ENCODE measurements around the gene LRRIQ4. TPM values are rescaled to one million over a fixed set of nuclear protein-coding genes. Genes with fewer than 3 reads are reported as not detected.
A peak's percentile ranks its signal among the peaks of the same experiment; 100 is the strongest.

Gene LRRIQ4
- total RNA-seq, 2 experiments from 2014 or later: 0.13 to 0.16 TPM

- no peak for ATAC-seq
- no peak overlapping the region for H3K27ac Mint-ChIP-seq
- ChIA-PET POLR2A (no interaction called here), CTCF (no interaction called here)
- peaks cover 26% of the 10 kb centered on the region for H3K27me3 Mint-ChIP-seq (ENCODE audit: low read depth)
- no peaks in the 10 kb centered on the region for H3K9me3 Mint-ChIP-seq (ENCODE audit: insufficient read depth)
- no peaks in the 10 kb centered on the region for H3K36me3 Mint-ChIP-seq (ENCODE audit: low read depth)
- no peak overlapping the region for H3K4me3 Mint-ChIP-seq
- H3K4me1 Mint-ChIP-seq (ENCODE audit: low read depth): no peaks in the 10 kb centered on the region
- no peak for DNase-seq
Measured at GRCh38 chr3:169836942-169837275, 24.2 kb downstream of the LRRIQ4 start.

GRCh38 chr3:169838511-169839030, 25.9 kb downstream of the LRRIQ4 start:
- H3K9me3 Mint-ChIP-seq (ENCODE audit: insufficient read depth): no peaks in the 10 kb centered on the region
- no peak for ATAC-seq
- H3K27ac Mint-ChIP-seq: no peak overlapping the region
- ChIA-PET POLR2A (no interaction called here), CTCF (interaction anchor here (0.5 kb wide), 1 partner anchor 18 kb away, joined by 3 read pairs; no protein-coding TSS in a partner anchor)
- DNase-seq: no peak
- H3K4me3 Mint-ChIP-seq: no peak overlapping the region
- no peaks in the 10 kb centered on the region for H3K4me1 Mint-ChIP-seq (ENCODE audit: low read depth)
- no peaks in the 10 kb centered on the region for H3K36me3 Mint-ChIP-seq (ENCODE audit: low read depth)
- H3K27me3 Mint-ChIP-seq (ENCODE audit: low read depth): peaks cover 26% of the 10 kb centered on the region

DNA sequence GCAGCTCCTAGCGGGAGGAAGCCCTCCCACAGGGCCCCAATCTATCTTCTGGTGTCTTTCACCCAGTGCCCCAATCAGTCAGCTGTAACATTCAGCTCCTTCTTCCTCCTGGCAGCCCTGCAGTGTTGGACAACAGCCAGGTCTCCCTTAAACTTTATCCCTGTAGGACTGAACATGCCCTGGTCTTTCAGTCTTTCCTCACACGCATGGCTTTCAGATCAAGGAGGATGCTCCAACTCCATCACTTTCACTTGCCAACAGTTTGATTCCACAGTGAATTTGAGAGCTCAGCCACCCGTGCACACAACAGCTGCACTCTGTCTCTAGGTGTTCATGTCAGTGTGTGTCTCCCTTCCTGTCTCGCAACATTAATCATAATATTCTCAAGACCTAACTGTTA, 28.5 kb downstream of the LRRIQ4 start:
- Mint-ChIP-seq H3K27me3 (ENCODE audit: low read depth) (peaks cover 26% of the 10 kb centered on the region), H3K36me3 (ENCODE audit: low read depth) (no peaks in the 10 kb centered on the region), H3K9me3 (ENCODE audit: insufficient read depth) (no peaks in the 10 kb centered on the region), H3K4me3 (no peak overlapping the region), H3K27ac (no peak overlapping the region), H3K4me1 (ENCODE audit: low read depth) (no peaks in the 10 kb centered on the region)
- ChIA-PET POLR2A (no interaction called here), CTCF (no interaction called here)
- ATAC-seq: no peak
- DNase-seq: no peak

DNA sequence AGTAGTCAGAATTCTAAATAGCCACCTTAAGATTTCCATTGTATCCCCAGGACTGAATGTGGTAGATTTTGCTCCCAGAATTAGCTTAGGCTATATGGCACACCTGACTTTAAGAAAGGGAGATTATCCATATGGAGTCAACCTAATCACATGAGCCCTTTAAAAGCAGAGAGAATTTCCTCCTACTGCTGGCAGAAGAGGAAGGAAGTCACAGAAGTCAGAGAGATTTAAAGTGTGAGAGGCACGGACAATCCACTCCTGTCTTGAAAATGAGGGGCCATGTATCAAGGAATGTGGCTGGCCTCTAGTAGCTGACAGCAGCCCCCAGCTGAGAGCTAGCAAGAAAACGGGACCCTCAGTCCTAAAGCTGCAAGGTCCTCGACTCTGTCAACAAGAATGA, 30.3 kb downstream of the LRRIQ4 start:
- H3K4me1 Mint-ChIP-seq (ENCODE audit: low read depth): no peaks in the 10 kb centered on the region

DNA sequence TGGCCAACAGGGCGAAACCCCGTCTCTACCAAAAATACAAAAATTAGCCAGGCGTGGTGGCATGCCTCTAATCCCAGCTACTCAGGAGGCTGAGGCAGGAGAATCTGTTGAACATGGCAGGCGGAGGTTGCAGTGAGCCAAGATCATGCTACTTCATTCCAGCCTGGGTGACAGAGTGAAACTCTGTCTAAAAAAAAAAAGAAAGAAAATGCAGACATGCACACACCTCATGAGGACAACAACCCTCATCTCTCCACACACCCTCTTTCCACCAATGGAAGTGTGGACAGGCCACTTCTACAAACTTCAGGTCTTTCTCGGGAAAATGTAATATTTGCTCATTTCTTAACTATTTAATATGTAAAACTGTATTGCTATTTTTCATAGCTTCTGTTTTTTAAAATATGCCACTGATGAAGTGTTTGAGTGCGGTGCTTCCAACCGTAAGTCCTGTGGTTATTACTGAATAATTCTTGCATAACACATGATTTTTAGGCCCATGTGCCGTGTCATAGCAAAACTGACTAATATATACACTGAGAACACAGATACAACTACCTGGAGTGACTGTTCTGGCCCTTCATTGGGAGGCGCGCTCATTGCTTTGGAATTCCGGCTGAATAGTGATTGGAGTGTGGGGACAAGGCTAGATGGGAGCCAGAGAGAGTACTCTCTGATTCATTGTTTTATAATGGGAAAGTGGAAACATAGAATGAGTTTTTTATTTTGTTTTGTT, 34.0 kb downstream of the LRRIQ4 start:
- ChIA-PET CTCF (no interaction called here), POLR2A (no interaction called here)
- no peak overlapping the region for H3K4me3 Mint-ChIP-seq
- no peaks in the 10 kb centered on the region for H3K4me1 Mint-ChIP-seq (ENCODE audit: low read depth)
- H3K36me3 Mint-ChIP-seq (ENCODE audit: low read depth): no peaks in the 10 kb centered on the region
- no peaks in the 10 kb centered on the region for H3K9me3 Mint-ChIP-seq (ENCODE audit: insufficient read depth)
- DNase-seq: no peak
- H3K27me3 Mint-ChIP-seq (ENCODE audit: low read depth): peaks cover 9% of the 10 kb centered on the region
- H3K27ac Mint-ChIP-seq: no peak overlapping the region
- ATAC-seq: no peak

More for the DNA sequence above, 30.3 kb downstream of the LRRIQ4 start:
- CTCF ChIA-PET: interaction anchor here (1.9 kb wide), 1 partner anchor 10 kb away, joined by 6 read pairs; no protein-coding TSS in a partner anchor
- no peaks in the 10 kb centered on the region for H3K36me3 Mint-ChIP-seq (ENCODE audit: low read depth)
- ATAC-seq (no peak), DNase-seq (no peak)
- no peak overlapping the region for H3K4me3 Mint-ChIP-seq
- POLR2A ChIA-PET: interaction anchor here (0.7 kb wide), 1 partner anchor 69 kb away, joined by 3 read pairs; no protein-coding TSS in a partner anchor
- no peaks in the 10 kb centered on the region for H3K9me3 Mint-ChIP-seq (ENCODE audit: insufficient read depth)
- H3K27ac Mint-ChIP-seq: no peak overlapping the region
- H3K27me3 Mint-ChIP-seq (ENCODE audit: low read depth): peaks cover 27% of the 10 kb centered on the region

DNA sequence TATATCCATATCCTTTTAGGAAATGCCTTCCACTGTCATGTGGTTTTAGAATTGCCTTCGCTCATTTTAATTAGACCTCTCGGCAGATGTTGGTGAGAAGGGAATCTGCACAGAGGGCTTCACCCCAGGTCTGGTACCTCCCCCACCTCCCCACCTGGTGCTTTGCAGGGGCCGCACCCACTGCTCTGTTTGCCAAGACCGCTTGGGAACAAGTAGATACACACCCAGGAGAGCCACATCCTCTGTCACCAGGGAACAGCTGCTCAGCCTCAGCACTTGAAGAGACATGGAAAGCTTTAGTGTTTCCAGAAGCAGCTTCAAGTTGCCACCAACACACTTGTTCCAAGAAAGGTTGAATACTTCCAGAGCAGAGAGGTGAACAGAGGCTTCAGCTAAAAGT, 35.2 kb downstream of the LRRIQ4 start:
- ChIA-PET CTCF (no interaction called here), POLR2A (interaction anchor here (0.6 kb wide), 1 partner anchor 293 kb away, joined by 3 read pairs; no protein-coding TSS in a partner anchor)
- no peaks in the 10 kb centered on the region for H3K9me3 Mint-ChIP-seq (ENCODE audit: insufficient read depth)

GRCh38 chr3:169848741-169849140, 36.1 kb downstream of the LRRIQ4 start:
- no peak overlapping the region for H3K27ac Mint-ChIP-seq
- no peak overlapping the region for H3K4me3 Mint-ChIP-seq
- DNase-seq (no peak), ATAC-seq (no peak)
- H3K4me1 Mint-ChIP-seq (ENCODE audit: low read depth): no peaks in the 10 kb centered on the region
- POLR2A ChIA-PET: no interaction called here
- no peaks in the 10 kb centered on the region for H3K9me3 Mint-ChIP-seq (ENCODE audit: insufficient read depth)
- no peaks in the 10 kb centered on the region for H3K36me3 Mint-ChIP-seq (ENCODE audit: low read depth)
- peaks cover 5% of the 10 kb centered on the region for H3K27me3 Mint-ChIP-seq (ENCODE audit: low read depth)
- CTCF ChIA-PET: no interaction called here

More for the DNA sequence above, 35.2 kb downstream of the LRRIQ4 start:
- Mint-ChIP-seq H3K36me3 (ENCODE audit: low read depth) (no peaks in the 10 kb centered on the region), H3K27me3 (ENCODE audit: low read depth) (peaks cover 9% of the 10 kb centered on the region), H3K4me1 (ENCODE audit: low read depth) (no peaks in the 10 kb centered on the region), H3K4me3 (no peak overlapping the region), H3K27ac (no peak overlapping the region)
- no peak for DNase-seq
- ATAC-seq: no peak

GRCh38 chr3:169850618-169851017, 37.9 kb downstream of the LRRIQ4 start:
- CTCF ChIA-PET: interaction anchor here (1.6 kb wide), 1 partner anchor 12 kb away, joined by 5 read pairs; no protein-coding TSS in a partner anchor
- no peak for DNase-seq
- no peaks in the 10 kb centered on the region for H3K4me1 Mint-ChIP-seq (ENCODE audit: low read depth)
- H3K4me3 Mint-ChIP-seq: no peak overlapping the region
- peaks cover 7% of the 10 kb centered on the region for H3K27me3 Mint-ChIP-seq (ENCODE audit: low read depth)
- no peaks in the 10 kb centered on the region for H3K36me3 Mint-ChIP-seq (ENCODE audit: low read depth)
- POLR2A ChIA-PET: no interaction called here
- H3K27ac Mint-ChIP-seq: no peak overlapping the region
- ATAC-seq: no peak
- no peaks in the 10 kb centered on the region for H3K9me3 Mint-ChIP-seq (ENCODE audit: insufficient read depth)

GRCh38 chr3:169855514-169855913, 42.8 kb downstream of the LRRIQ4 start:
- DNase-seq: no peak
- Mint-ChIP-seq H3K9me3 (ENCODE audit: insufficient read depth) (no peaks in the 10 kb centered on the region), H3K4me1 (ENCODE audit: low read depth) (no peaks in the 10 kb centered on the region), H3K4me3 (no peak overlapping the region), H3K27ac (no peak overlapping the region), H3K36me3 (ENCODE audit: low read depth) (no peaks in the 10 kb centered on the region), H3K27me3 (ENCODE audit: low read depth) (peaks cover 17% of the 10 kb centered on the region)
- ChIA-PET POLR2A (no interaction called here), CTCF (no interaction called here)
- no peak for ATAC-seq

GRCh38 chr3:169857811-169858210, 45.1 kb downstream of the LRRIQ4 start:
- DNase-seq (no peak), ATAC-seq (no peak)
- Mint-ChIP-seq H3K27ac (no peak overlapping the region), H3K4me3 (no peak overlapping the region), H3K27me3 (ENCODE audit: low read depth) (peaks cover 22% of the 10 kb centered on the region), H3K36me3 (ENCODE audit: low read depth) (no peaks in the 10 kb centered on the region), H3K4me1 (ENCODE audit: low read depth) (no peaks in the 10 kb centered on the region), H3K9me3 (ENCODE audit: insufficient read depth) (no peaks in the 10 kb centered on the region)
- CTCF ChIA-PET: interaction anchor here (1.4 to 1.8 kb wide), 2 partner anchors 44 to 196 kb away, joined by 3 to 4 read pairs; no protein-coding TSS in a partner anchor
- POLR2A ChIA-PET: no interaction called here

GRCh38 chr3:169861871-169862270, 49.2 kb downstream of the LRRIQ4 start:
- peaks cover 26% of the 10 kb centered on the region for H3K4me1 Mint-ChIP-seq (ENCODE audit: low read depth)
- no peaks in the 10 kb centered on the region for H3K36me3 Mint-ChIP-seq (ENCODE audit: low read depth)
- no peak overlapping the region for H3K4me3 Mint-ChIP-seq
- CTCF ChIA-PET: interaction anchor here (1.6 to 4.2 kb wide), 6 partner anchors 98 to 950 kb away, joined by 4 to 28 read pairs (median 5); no protein-coding TSS in a partner anchor
- ATAC-seq (no peak), DNase-seq (no peak)
- no peaks in the 10 kb centered on the region for H3K9me3 Mint-ChIP-seq (ENCODE audit: insufficient read depth)
- H3K27ac Mint-ChIP-seq: no peak overlapping the region
- POLR2A ChIA-PET: interaction anchor here (0.6 kb wide), 1 partner anchor 157 kb away, joined by 3 read pairs; no protein-coding TSS in a partner anchor
- peaks cover 19% of the 10 kb centered on the region for H3K27me3 Mint-ChIP-seq (ENCODE audit: low read depth)

GRCh38 chr3:169863458-169863899, 50.8 kb downstream of the LRRIQ4 start:
- Mint-ChIP-seq H3K27ac (no peak overlapping the region), H3K4me3 (no peak overlapping the region), H3K9me3 (ENCODE audit: insufficient read depth) (no peaks in the 10 kb centered on the region), H3K27me3 (ENCODE audit: low read depth) (peaks cover 9% of the 10 kb centered on the region), H3K4me1 (ENCODE audit: low read depth) (peaks cover 26% of the 10 kb centered on the region), H3K36me3 (ENCODE audit: low read depth) (no peaks in the 10 kb centered on the region)
- peak; percentile 61 for ATAC-seq
- peak; percentile 78 for DNase-seq
- ChIA-PET POLR2A (no interaction called here), CTCF (interaction anchor here (0.6 to 4.2 kb wide), 17 partner anchors 13 to 548 kb away, joined by 3 to 28 read pairs (median 4); partner anchors contain the start of genes PHC3 and SEC62)

All from activated CD8-positive, alpha-beta T cell treated with anti-CD3 and anti-CD28 coated beads, Interleukin-2, amount 10 ng/mL, durations not matched to agents 7 days and 5 days (primary cell).